HG02973 (cell line): ENCODE measurements around the gene SHISA8.

ENCODE experiments used
- ATAC-seq: cut with Tn5 transposase; IDR thresholded peaks from one replicate; pipeline ENCODE4 v1.9.1; 2021; ENCODE audit warnings: moderate library complexity; ENCODE audit not compliant: unreplicated experiment

The SHISA8 gene

GRCh38 chr22:41862530-41863266 lies 52.2 kb downstream of the SHISA8 start:
- peak; percentile 43 for ATAC-seq

- peak; percentile 38 for ATAC-seq
Measured at GRCh38 chr22:41862160-41862529, 52.7 kb downstream of the SHISA8 start.
